ENCODE measurements around the gene MTMR3.
"Not testable (repeated sequence)": the region's sequence is repeated elsewhere in the genome, so short reads cannot be mapped to it uniquely, and the experiment has no call there.

Gene MTMR3

GRCh38 chr22:30045494-30045887 is 162.5 kb downstream of the MTMR3 start:
- no peak for DNase-seq (ENCODE audit: insufficient read length)
- TF ChIP-seq POLR2A (IDR thresholded peaks at IDR 0.05; ENCODE audit: low read depth, low read length): no peak
- no peak for TF ChIP-seq TAF1 (IDR thresholded peaks at IDR 0.05; ENCODE audit: borderline replicate concordance, low read depth, low read length)
- TF ChIP-seq POLR2AphosphoS5 (IDR thresholded peaks at IDR 0.05; ENCODE audit: low read depth, low read length): no peak
- no peak for FAIRE-seq

- no peak for TF ChIP-seq TAF1 (IDR thresholded peaks at IDR 0.05; ENCODE audit: borderline replicate concordance, low read depth, low read length)
- no peak for TF ChIP-seq POLR2AphosphoS5 (IDR thresholded peaks at IDR 0.05; ENCODE audit: low read depth, low read length)
- TF ChIP-seq POLR2A (IDR thresholded peaks at IDR 0.05; ENCODE audit: low read depth, low read length): no peak
- FAIRE-seq (no peak), DNase-seq (ENCODE audit: insufficient read length) (no peak)
Measured at GRCh38 chr22:30045901-30046715, 163.1 kb downstream of the MTMR3 start.

GRCh38 chr22:30046716-30047363 is 163.9 kb downstream of the MTMR3 start:
- DNase-seq (ENCODE audit: insufficient read length) (no peak), FAIRE-seq (no peak)
- TF ChIP-seq POLR2A (IDR thresholded peaks at IDR 0.05; ENCODE audit: low read depth, low read length): no peak
- no peak for TF ChIP-seq TAF1 (IDR thresholded peaks at IDR 0.05; ENCODE audit: borderline replicate concordance, low read depth, low read length)
- no peak for TF ChIP-seq POLR2AphosphoS5 (IDR thresholded peaks at IDR 0.05; ENCODE audit: low read depth, low read length)

- DNase-seq (ENCODE audit: insufficient read length) (no peak), FAIRE-seq (no peak)
- no peak for TF ChIP-seq TAF1 (IDR thresholded peaks at IDR 0.05; ENCODE audit: borderline replicate concordance, low read depth, low read length)
- TF ChIP-seq POLR2AphosphoS5 (IDR thresholded peaks at IDR 0.05; ENCODE audit: low read depth, low read length): no peak
- TF ChIP-seq POLR2A (IDR thresholded peaks at IDR 0.05; ENCODE audit: low read depth, low read length): no peak
Measured at GRCh38 chr22:30047364-30047738, 164.4 kb downstream of the MTMR3 start.

GRCh38 chr22:30048681-30049080 is 165.7 kb downstream of the MTMR3 start:
- DNase-seq (ENCODE audit: insufficient read length): no peak
- no peak for FAIRE-seq
- TF ChIP-seq POLR2AphosphoS5 (IDR thresholded peaks at IDR 0.05; ENCODE audit: low read depth, low read length): no peak
- no peak for TF ChIP-seq TAF1 (IDR thresholded peaks at IDR 0.05; ENCODE audit: borderline replicate concordance, low read depth, low read length)
- TF ChIP-seq POLR2A (IDR thresholded peaks at IDR 0.05; ENCODE audit: low read depth, low read length): no peak

- DNase-seq (ENCODE audit: insufficient read length) (no peak), FAIRE-seq (no peak)
- TF ChIP-seq POLR2AphosphoS5 (IDR thresholded peaks at IDR 0.05; ENCODE audit: low read depth, low read length) (no peak), TAF1 (IDR thresholded peaks at IDR 0.05; ENCODE audit: borderline replicate concordance, low read depth, low read length) (no peak)
Measured at GRCh38 chr22:30054067-30054763, 171.2 kb downstream of the MTMR3 start.

- DNase-seq (ENCODE audit: insufficient read length) (no peak), FAIRE-seq (no peak)
- TF ChIP-seq POLR2A (IDR thresholded peaks at IDR 0.05; ENCODE audit: low read depth, low read length) (no peak), TAF1 (IDR thresholded peaks at IDR 0.05; ENCODE audit: borderline replicate concordance, low read depth, low read length) (no peak), POLR2AphosphoS5 (IDR thresholded peaks at IDR 0.05; ENCODE audit: low read depth, low read length) (no peak)
Measured at GRCh38 chr22:30054764-30055069, 171.7 kb downstream of the MTMR3 start.

GRCh38 chr22:30056015-30056414 is 173.0 kb downstream of the MTMR3 start:
- DNase-seq (ENCODE audit: insufficient read length) (no peak), FAIRE-seq (no peak)
- TF ChIP-seq POLR2A (IDR thresholded peaks at IDR 0.05; ENCODE audit: low read depth, low read length) (no peak), TAF1 (IDR thresholded peaks at IDR 0.05; ENCODE audit: borderline replicate concordance, low read depth, low read length) (no peak), POLR2AphosphoS5 (IDR thresholded peaks at IDR 0.05; ENCODE audit: low read depth, low read length) (no peak)

GRCh38 chr22:30057375-30057774 is 174.4 kb downstream of the MTMR3 start:
- FAIRE-seq (no peak), DNase-seq (ENCODE audit: insufficient read length) (no peak)

GRCh38 chr22:30059346-30060020 is 176.5 kb downstream of the MTMR3 start:
- DNase-seq (ENCODE audit: insufficient read length); FAIRE-seq: not testable (repeated sequence)

More at GRCh38 chr22:30057375-30057774, 174.4 kb downstream of the MTMR3 start:
- TF ChIP-seq POLR2A (IDR thresholded peaks at IDR 0.05; ENCODE audit: low read depth, low read length) (no peak), POLR2AphosphoS5 (IDR thresholded peaks at IDR 0.05; ENCODE audit: low read depth, low read length) (no peak), TAF1 (IDR thresholded peaks at IDR 0.05; ENCODE audit: borderline replicate concordance, low read depth, low read length) (no peak)

GRCh38 chr22:30061094-30061493 is 178.1 kb downstream of the MTMR3 start:
- not testable (repeated sequence) for FAIRE-seq; DNase-seq (ENCODE audit: insufficient read length)

- no peak for FAIRE-seq
- TF ChIP-seq TAF1 (IDR thresholded peaks at IDR 0.05; ENCODE audit: borderline replicate concordance, low read depth, low read length) (no peak), POLR2A (IDR thresholded peaks at IDR 0.05; ENCODE audit: low read depth, low read length) (no peak), POLR2AphosphoS5 (IDR thresholded peaks at IDR 0.05; ENCODE audit: low read depth, low read length) (no peak)
Measured at GRCh38 chr22:30062259-30062658, 179.3 kb downstream of the MTMR3 start.

More at GRCh38 chr22:30062259-30062658, 179.3 kb downstream of the MTMR3 start:
- DNase-seq (ENCODE audit: insufficient read length): no peak

All from GM12892 (cell line).